ENCODE results near the gene UNC93B1.

UNC93B1 gene

GRCh38 chr11:68003846-68004550, at the start of gene UNC93B1:
Gene UNC93B1, minus strand, starts transcription at chr11:68004097. Its CDS starts 54 bp downstream, at chr11:68004043.
- peaks cover 10% of the 10 kb centered on the region for H3K36me3 ChIP-seq
- TF ChIP-seq CTCF (IDR thresholded peaks at IDR 0.05): peak; percentile 20
- H3K27ac ChIP-seq: peak within 1 kb of the TSS; percentile 96
- no peaks in the 10 kb centered on the region for H3K27me3 ChIP-seq
- peaks cover 33 to 39% of the 10 kb centered on the region in 2 experiments for H3K4me1 ChIP-seq (ENCODE audit: control insufficient read depth in 1 of 2, insufficient read depth in 1 of 2, low read depth in 1 of 2, low read length in 1 of 2)
- H3K9me3 ChIP-seq: no peaks in the 10 kb centered on the region
- H3K4me3 ChIP-seq (ENCODE audit: low read depth in 1 of 2, low read length in 1 of 2): peak within 1 kb of the TSS; percentile 59 to 88

- peaks cover 73% of the 10 kb centered on the region for H3K36me3 ChIP-seq
- TF ChIP-seq CTCF (IDR thresholded peaks at IDR 0.05): no peak
- peak overlapping the region; percentile 56 for H3K27ac ChIP-seq
- H3K9me3 ChIP-seq: no peaks in the 10 kb centered on the region
- no peak overlapping the region for H3K4me3 ChIP-seq (ENCODE audit: low read depth in 1 of 2, low read length in 1 of 2)
- H3K4me1 ChIP-seq (ENCODE audit: control insufficient read depth in 1 of 2, insufficient read depth in 1 of 2, low read depth in 1 of 2, low read length in 1 of 2): no peaks in the 10 kb centered on the region
- no peaks in the 10 kb centered on the region for H3K27me3 ChIP-seq
These were observed 49.2 kb upstream of the UNC93B1 start for GRCh38 chr11:68053117-68053516.

GRCh38 chr11:68052137-68052873, 48.4 kb upstream of the UNC93B1 start:
- no peaks in the 10 kb centered on the region for H3K4me1 ChIP-seq (ENCODE audit: control insufficient read depth in 1 of 2, insufficient read depth in 1 of 2, low read depth in 1 of 2, low read length in 1 of 2)
- peak overlapping the region; percentile 56 for H3K27ac ChIP-seq
- no peak for TF ChIP-seq CTCF (IDR thresholded peaks at IDR 0.05)
- no peak overlapping the region for H3K4me3 ChIP-seq (ENCODE audit: low read depth in 1 of 2, low read length in 1 of 2)
- H3K27me3 ChIP-seq: no peaks in the 10 kb centered on the region
- H3K36me3 ChIP-seq: peaks cover 77% of the 10 kb centered on the region
- no peaks in the 10 kb centered on the region for H3K9me3 ChIP-seq

- H3K36me3 ChIP-seq: peaks cover 86% of the 10 kb centered on the region
- H3K27ac ChIP-seq: peak overlapping the region; percentile 56
- no peaks in the 10 kb centered on the region for H3K4me1 ChIP-seq (ENCODE audit: control insufficient read depth in 1 of 2, insufficient read depth in 1 of 2, low read depth in 1 of 2, low read length in 1 of 2)
- H3K9me3 ChIP-seq: no peaks in the 10 kb centered on the region
- no peak for TF ChIP-seq CTCF (IDR thresholded peaks at IDR 0.05)
- no peaks in the 10 kb centered on the region for H3K27me3 ChIP-seq
- no peak overlapping the region for H3K4me3 ChIP-seq (ENCODE audit: low read depth in 1 of 2, low read length in 1 of 2)
These were observed 47.6 kb upstream of the UNC93B1 start for GRCh38 chr11:68051191-68052136.

- peaks cover 96% of the 10 kb centered on the region for H3K36me3 ChIP-seq
These were observed 46.5 kb upstream of the UNC93B1 start for GRCh38 chr11:68050371-68050841.

More at GRCh38 chr11:68050371-68050841, 46.5 kb upstream of the UNC93B1 start:
- no peak for TF ChIP-seq CTCF (IDR thresholded peaks at IDR 0.05)
- Histone ChIP-seq H3K27ac (peak overlapping the region; percentile 56), H3K4me3 (ENCODE audit: low read depth in 1 of 2, low read length in 1 of 2) (no peak overlapping the region), H3K27me3 (no peaks in the 10 kb centered on the region), H3K4me1 (ENCODE audit: control insufficient read depth in 1 of 2, insufficient read depth in 1 of 2, low read depth in 1 of 2, low read length in 1 of 2) (no peaks in the 10 kb centered on the region), H3K9me3 (no peaks in the 10 kb centered on the region)
